WTC11 (cell line): ENCODE data around the gene UBR2. TPM values are rescaled to one million over a fixed set of nuclear protein-coding genes. Genes with fewer than 3 reads are reported as not detected.

Source experiments
- ATAC-seq: fragments of 200-7000 bp; cut with Tn5 transposase; 2 replicates; pipeline ENCODE4 v1.10.0; 2021; ENCODE audit warnings: mild to moderate bottlenecking, moderate library complexity
- CTCF ChIA-PET: fragments of 300-600 bp; sonication (Branson Sonifier 250); formaldehyde crosslinking; loops from one replicate; lab custom pipeline; 2021; ENCODE audit warnings: antibody characterized with exemption; lab: Charles Lee
- POLR2A ChIA-PET: fragments of 350-600 bp; sonication (Branson Sonifier 250); formaldehyde crosslinking; loops from one replicate; lab custom pipeline; 2021; ENCODE audit warnings: antibody characterized with exemption; lab: Charles Lee
- DNase-seq: peaks from one replicate; pipeline ENCODE4 v3.0.0; 2021; ENCODE audit warnings: low spot score
- H3K27ac Mint-ChIP-seq: 2 replicates; pipeline ENCODE4 v1.8.0; 2021; ENCODE audit warnings: mixed read lengths
- H3K27me3 Mint-ChIP-seq: 2 replicates; pipeline ENCODE4 v1.8.0; 2021; ENCODE audit warnings: low read depth, mild to moderate bottlenecking, moderate library complexity, mixed read lengths
- H3K36me3 Mint-ChIP-seq: 2 replicates; pipeline ENCODE4 v1.8.0; 2021; ENCODE audit warnings: mixed read lengths
- H3K4me1 Mint-ChIP-seq: 2 replicates; pipeline ENCODE4 v1.8.0; 2022; ENCODE audit warnings: mixed read lengths
- H3K4me3 Mint-ChIP-seq: 2 replicates; pipeline ENCODE4 v1.8.0; 2021; ENCODE audit warnings: mild to moderate bottlenecking, moderate library complexity, mixed read lengths
- H3K9me3 Mint-ChIP-seq: 2 replicates; pipeline ENCODE4 v1.8.0; 2021; ENCODE audit warnings: mixed read lengths
- ARID4B ChIP-seq: sonication (generic); formaldehyde crosslinking; IDR thresholded peaks from 2 replicates; pipeline ENCODE4 v1.8.0; 2023; ENCODE audit warnings: missing genetic modification reagents, mild to moderate bottlenecking, borderline replicate concordance
- FOXK1 ChIP-seq: sonication (generic); formaldehyde crosslinking; IDR thresholded peaks from 2 replicates; pipeline ENCODE4 v1.8.0; 2022; ENCODE audit warnings: mild to moderate bottlenecking, moderate library complexity, missing genetic modification reagents
- GRHL2 ChIP-seq: fragments of 250-450 bp; sonication (Bioruptor Pico); IDR thresholded peaks from 2 replicates; pipeline ENCODE4 v1.8.0; 2022; ENCODE audit warnings: mild to moderate bottlenecking, moderate library complexity; ENCODE audit not compliant: insufficient replicate concordance, severe bottlenecking
- HMGXB4 ChIP-seq: sonication (generic); formaldehyde crosslinking; IDR thresholded peaks from 2 replicates; pipeline ENCODE4 v1.8.1; 2023; ENCODE audit warnings: mild to moderate bottlenecking, moderate library complexity, missing genetic modification reagents
- JAZF1 ChIP-seq: fragments of 250-450 bp; sonication (Bioruptor Pico); IDR thresholded peaks from 2 replicates; pipeline ENCODE4 v1.9.0; 2021; ENCODE audit warnings: moderate library complexity, mild to moderate bottlenecking, inconsistent platforms
- KAT7 ChIP-seq: sonication (generic); formaldehyde crosslinking; IDR thresholded peaks from 2 replicates; pipeline ENCODE4 v1.8.1; 2023; ENCODE audit warnings: missing genetic modification reagents, mild to moderate bottlenecking, borderline replicate concordance
- PRDM15 ChIP-seq: sonication (generic); formaldehyde crosslinking; IDR thresholded peaks from 2 replicates; pipeline ENCODE4 v1.8.0; 2022; ENCODE audit warnings: missing genetic modification reagents
- ZMAT4 ChIP-seq: fragments of 250-450 bp; sonication (Bioruptor Pico); IDR thresholded peaks from 2 replicates; pipeline ENCODE4 v1.9.0; 2021; ENCODE audit warnings: mild to moderate bottlenecking
- ZNF138 ChIP-seq: sonication (generic); formaldehyde crosslinking; conservative IDR thresholded peaks from 2 replicates; pipeline ENCODE4 v1.8.1; 2022; ENCODE audit warnings: mild to moderate bottlenecking, moderate library complexity, missing genetic modification reagents
- ZNF281 ChIP-seq: sonication (generic); formaldehyde crosslinking; IDR thresholded peaks from 2 replicates; pipeline ENCODE4 v1.8.0; 2023; ENCODE audit warnings: mild to moderate bottlenecking, missing genetic modification reagents
- ZNF423 ChIP-seq: fragments of 250-450 bp; sonication (Bioruptor Pico); IDR thresholded peaks from 2 replicates; pipeline ENCODE4 v2.1.2; 2022; ENCODE audit warnings: mild to moderate bottlenecking, moderate library complexity
- ZNF532 ChIP-seq: fragments of 250-450 bp; sonication (Bioruptor Pico); IDR thresholded peaks from 2 replicates; pipeline ENCODE4 v1.9.0; 2021; ENCODE audit warnings: mild to moderate bottlenecking, borderline replicate concordance
- total RNA-seq: library from RNA; stranded (reverse); gene quantifications from 3 replicates; pipeline ENCODE4 v1.2.3, GENCODE V29; 2021

UBR2 gene
- total RNA-seq, 1 experiment from 2014 or later = 18.8 TPM

GRCh38 chr6:42520786-42521607 is 42.8 kb upstream of the UBR2 start (continued):
- no peak for TF ChIP-seq FOXK1 (CRISPR knock-in tag)
- TF ChIP-seq ZMAT4 = no peak
- TF ChIP-seq ZNF138 (CRISPR knock-in tag) = no peak
- no peak for TF ChIP-seq ZNF423 (CRISPR knock-in tag)

- Mint-ChIP-seq H3K27me3 (peaks cover 6% of the 10 kb centered on the region; the same call in 1 of the 2 replicates), H3K27ac (no peak overlapping the region)
- CTCF ChIA-PET = interaction anchor here (0.7 to 3.2 kb wide), 2 partner anchors 26 to 90 kb away, joined by 3 to 12 read pairs; no protein-coding TSS in a partner anchor
Measured at GRCh38 chr6:42522036-42522435, 41.8 kb upstream of the UBR2 start.

More at GRCh38 chr6:42522036-42522435, 41.8 kb upstream of the UBR2 start:
- Mint-ChIP-seq H3K4me3 (no peak overlapping the region), H3K9me3 (peaks cover 15% of the 10 kb centered on the region), H3K36me3 (peaks cover 7% of the 10 kb centered on the region), H3K4me1 (no peaks in the 10 kb centered on the region)
- POLR2A ChIA-PET = no interaction called here
- ATAC-seq = no peak
- no peak for DNase-seq
- no peak for TF ChIP-seq PRDM15 (CRISPR knock-in tag)
- no peak for TF ChIP-seq ZNF532 (CRISPR knock-in tag)
- TF ChIP-seq GRHL2 = no peak
- no peak for TF ChIP-seq ZMAT4
- no peak for TF ChIP-seq KAT7 (CRISPR knock-in tag)
- no peak for TF ChIP-seq ZNF281 (CRISPR knock-in tag)
- TF ChIP-seq HMGXB4 (CRISPR knock-in tag) = no peak
- TF ChIP-seq JAZF1 = no peak
- no peak for TF ChIP-seq ARID4B (CRISPR knock-in tag)
